SK-N-MC (cell line): Measurements from ENCODE around the gene PID1.

Experiments used
- EZH2 ChIP-seq: fragments of 200-600 bp; sonication (generic); IDR thresholded peaks from one replicate; pipeline ENCODE4 v1.6.1; 2017; ENCODE audit warnings: antibody characterized with exemption
- POLR2AphosphoS5 ChIP-seq: IDR thresholded peaks from 2 replicates; pipeline ENCODE4 v1.6.1; 2012; ENCODE audit warnings: mild to moderate bottlenecking, low read depth, low read length, borderline replicate concordance

DNA sequence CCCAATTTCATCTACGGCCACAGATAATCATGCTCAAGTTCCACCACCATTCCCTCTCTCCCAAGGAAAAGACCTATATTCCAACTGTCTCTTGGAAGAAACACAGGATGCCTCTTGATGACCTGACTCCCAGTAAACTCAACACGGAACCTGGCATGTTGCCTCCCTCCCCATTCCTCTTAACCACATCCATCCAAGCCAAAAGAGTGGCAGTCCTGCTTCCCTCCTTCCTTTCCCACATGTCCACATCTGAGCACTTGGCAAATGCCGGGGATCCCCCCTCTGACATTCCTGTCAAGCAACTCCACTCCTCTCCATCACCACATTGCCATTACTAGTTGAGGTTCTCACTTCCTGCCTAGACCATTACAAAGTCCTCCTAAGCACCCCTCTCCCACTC is 49.4 kb downstream of the PID1 start:
- TF ChIP-seq POLR2AphosphoS5 (no peak), EZH2 (no peak)
